ENCODE measurements around the gene PPP1R37.

The PPP1R37 gene

DNA sequence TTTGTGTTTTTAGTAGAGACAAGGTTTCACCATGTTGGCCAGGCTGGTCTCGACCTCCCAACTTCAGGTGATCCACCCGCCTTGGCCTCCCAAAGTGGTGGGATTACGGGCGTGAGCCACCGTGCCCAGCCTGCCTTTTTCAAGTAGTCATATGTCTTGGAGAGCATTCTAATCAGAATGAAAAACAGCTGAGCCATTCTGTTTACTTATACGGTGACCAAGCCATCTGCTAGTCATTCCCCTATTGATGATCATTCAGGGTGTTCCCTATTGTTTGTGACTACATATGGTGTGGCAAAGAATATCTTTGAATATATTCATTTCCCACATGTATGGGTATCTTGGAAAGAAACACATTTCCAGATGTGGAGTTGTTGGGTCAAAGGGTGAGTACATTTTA lies 102.8 kb downstream of the PPP1R37 start:
- Histone ChIP-seq H3K4me3 (no peak overlapping the region), H3K27me3 (no peaks in the 10 kb centered on the region), H3K4me1 (no peaks in the 10 kb centered on the region), H3K36me3 (no peaks in the 10 kb centered on the region), H3K9me3 (no peaks in the 10 kb centered on the region), H3K27ac (no peak overlapping the region)
- TF ChIP-seq, protein P1, sequence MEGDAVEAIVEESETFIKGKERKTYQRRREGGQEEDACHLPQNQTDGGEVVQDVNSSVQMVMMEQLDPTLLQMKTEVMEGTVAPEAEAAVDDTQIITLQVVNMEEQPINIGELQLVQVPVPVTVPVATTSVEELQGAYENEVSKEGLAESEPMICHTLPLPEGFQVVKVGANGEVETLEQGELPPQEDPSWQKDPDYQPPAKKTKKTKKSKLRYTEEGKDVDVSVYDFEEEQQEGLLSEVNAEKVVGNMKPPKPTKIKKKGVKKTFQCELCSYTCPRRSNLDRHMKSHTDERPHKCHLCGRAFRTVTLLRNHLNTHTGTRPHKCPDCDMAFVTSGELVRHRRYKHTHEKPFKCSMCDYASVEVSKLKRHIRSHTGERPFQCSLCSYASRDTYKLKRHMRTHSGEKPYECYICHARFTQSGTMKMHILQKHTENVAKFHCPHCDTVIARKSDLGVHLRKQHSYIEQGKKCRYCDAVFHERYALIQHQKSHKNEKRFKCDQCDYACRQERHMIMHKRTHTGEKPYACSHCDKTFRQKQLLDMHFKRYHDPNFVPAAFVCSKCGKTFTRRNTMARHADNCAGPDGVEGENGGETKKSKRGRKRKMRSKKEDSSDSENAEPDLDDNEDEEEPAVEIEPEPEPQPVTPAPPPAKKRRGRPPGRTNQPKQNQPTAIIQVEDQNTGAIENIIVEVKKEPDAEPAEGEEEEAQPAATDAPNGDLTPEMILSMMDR (IDR thresholded peaks at IDR 0.05), result no peak
- no peak for DNase-seq
- intact Hi-C loops (cut with DNase I; ENCODE audit: low total_unique reads), result no loop called here

Data from tibial artery (tissue), 4 donors.